ENCODE results near the gene MRGPRX2.

GRCh38 chr11:19039409-19039808 lies 21.1 kb downstream of the MRGPRX2 start:
- TF ChIP-seq CTCF (IDR thresholded peaks at IDR 0.05; ENCODE audit: low read length) (no peak), EZH2phosphoT487 (IDR thresholded peaks at IDR 0.05; ENCODE audit: low read length) (no peak), EZH2 (optimal IDR thresholded peaks at IDR 0.05; ENCODE audit: low read depth, low read length) (no peak)
